Epithelial cell of esophagus (primary cell): ENCODE measurements around the gene TDRD1.

Experiments used
- DNase-seq: peaks from one replicate; pipeline ENCODE4 v3.0.0; 2010; ENCODE audit warnings: low read depth
- H3K4me3 ChIP-seq: 2 replicates; pipeline ENCODE4 v1.5.1; 2011; ENCODE audit warnings: mild to moderate bottlenecking, low read length, control low read depth
- CTCF ChIP-seq: IDR thresholded peaks from 2 replicates; pipeline ENCODE4 v1.5.1; 2011; ENCODE audit warnings: low read depth, mild to moderate bottlenecking, low read length, control low read depth, inconsistent platforms; ENCODE audit not compliant: insufficient read depth; ENCODE audit errors: missing control alignments

Gene TDRD1

GRCh38 chr10:114281461-114281860 lies 102.3 kb downstream of the TDRD1 start:
- H3K4me3 ChIP-seq = no peak overlapping the region
- TF ChIP-seq CTCF = no peak
- DNase-seq = no peak
